ENCODE results near the gene HLA-DMB.
A peak's percentile ranks its signal among the peaks of the same experiment; 100 is the strongest.

The HLA-DMB gene

DNA sequence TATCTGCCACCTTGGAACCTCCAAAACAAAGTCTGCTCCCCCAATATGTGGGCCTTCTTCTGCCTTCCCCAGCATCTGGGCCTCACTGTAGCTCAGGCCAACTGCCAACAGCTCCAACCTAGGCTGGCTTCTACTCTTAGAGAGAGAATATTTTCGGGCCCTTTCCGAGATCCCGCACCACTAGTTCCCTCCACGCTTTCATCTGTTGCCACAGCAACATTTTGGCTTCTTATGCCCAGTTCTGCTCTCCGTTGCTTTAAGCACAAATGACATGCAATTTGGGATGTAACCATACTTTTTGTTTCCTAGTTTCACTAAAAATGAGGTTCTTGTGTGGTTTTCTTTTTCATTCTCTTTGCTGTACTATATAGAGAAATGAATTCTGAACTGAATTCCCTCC lies 53.2 kb downstream of the HLA-DMB start:
- no peak for DNase-seq (ENCODE audit: low read depth)

DNA sequence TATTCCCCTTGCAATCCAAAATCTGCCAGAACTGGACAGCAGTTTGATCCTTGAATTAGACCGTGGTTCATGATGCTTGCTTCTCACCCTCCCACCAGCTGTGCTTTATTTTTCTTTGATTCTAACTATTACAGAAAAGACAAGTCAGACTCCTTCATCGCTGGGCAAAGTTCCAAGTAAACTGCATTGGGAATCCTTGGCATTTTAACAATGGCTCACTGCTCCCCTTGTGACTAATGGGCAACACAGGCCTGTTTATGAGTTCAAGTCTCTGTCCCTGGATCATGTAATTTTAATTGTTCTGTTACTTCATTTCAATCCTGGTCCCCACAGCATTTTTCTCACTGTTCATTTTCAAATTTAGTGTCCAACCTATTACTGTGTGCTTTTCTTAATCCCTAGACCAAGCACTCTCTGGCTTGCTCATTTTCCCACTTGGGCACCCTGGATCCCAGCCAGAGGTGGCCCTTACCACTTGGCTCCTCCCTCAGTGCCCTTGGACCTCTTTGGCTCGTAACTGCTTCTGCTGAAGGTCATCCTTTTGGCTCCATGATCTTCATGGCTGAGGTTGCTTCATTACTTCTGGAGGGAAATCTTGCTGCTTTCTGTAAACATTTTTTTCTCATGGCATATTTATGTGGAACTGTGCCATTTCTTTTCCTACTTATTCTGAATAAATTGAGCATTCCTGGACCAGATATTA lies 54.0 kb downstream of the HLA-DMB start:
- TF ChIP-seq, protein P1, sequence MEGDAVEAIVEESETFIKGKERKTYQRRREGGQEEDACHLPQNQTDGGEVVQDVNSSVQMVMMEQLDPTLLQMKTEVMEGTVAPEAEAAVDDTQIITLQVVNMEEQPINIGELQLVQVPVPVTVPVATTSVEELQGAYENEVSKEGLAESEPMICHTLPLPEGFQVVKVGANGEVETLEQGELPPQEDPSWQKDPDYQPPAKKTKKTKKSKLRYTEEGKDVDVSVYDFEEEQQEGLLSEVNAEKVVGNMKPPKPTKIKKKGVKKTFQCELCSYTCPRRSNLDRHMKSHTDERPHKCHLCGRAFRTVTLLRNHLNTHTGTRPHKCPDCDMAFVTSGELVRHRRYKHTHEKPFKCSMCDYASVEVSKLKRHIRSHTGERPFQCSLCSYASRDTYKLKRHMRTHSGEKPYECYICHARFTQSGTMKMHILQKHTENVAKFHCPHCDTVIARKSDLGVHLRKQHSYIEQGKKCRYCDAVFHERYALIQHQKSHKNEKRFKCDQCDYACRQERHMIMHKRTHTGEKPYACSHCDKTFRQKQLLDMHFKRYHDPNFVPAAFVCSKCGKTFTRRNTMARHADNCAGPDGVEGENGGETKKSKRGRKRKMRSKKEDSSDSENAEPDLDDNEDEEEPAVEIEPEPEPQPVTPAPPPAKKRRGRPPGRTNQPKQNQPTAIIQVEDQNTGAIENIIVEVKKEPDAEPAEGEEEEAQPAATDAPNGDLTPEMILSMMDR (conservative IDR thresholded peaks at IDR 0.05; ENCODE audit: low read length), result no peak
- H3K4me3 ChIP-seq (ENCODE audit: low read length), result no peak overlapping the region
- DNase-seq (ENCODE audit: low read depth), result peak; percentile 78

More for the DNA sequence above, 53.2 kb downstream of the HLA-DMB start:
- TF ChIP-seq, protein P1 (conservative IDR thresholded peaks at IDR 0.05; ENCODE audit: low read length), result no peak
- no peak overlapping the region for H3K4me3 ChIP-seq (ENCODE audit: low read length)

DNA sequence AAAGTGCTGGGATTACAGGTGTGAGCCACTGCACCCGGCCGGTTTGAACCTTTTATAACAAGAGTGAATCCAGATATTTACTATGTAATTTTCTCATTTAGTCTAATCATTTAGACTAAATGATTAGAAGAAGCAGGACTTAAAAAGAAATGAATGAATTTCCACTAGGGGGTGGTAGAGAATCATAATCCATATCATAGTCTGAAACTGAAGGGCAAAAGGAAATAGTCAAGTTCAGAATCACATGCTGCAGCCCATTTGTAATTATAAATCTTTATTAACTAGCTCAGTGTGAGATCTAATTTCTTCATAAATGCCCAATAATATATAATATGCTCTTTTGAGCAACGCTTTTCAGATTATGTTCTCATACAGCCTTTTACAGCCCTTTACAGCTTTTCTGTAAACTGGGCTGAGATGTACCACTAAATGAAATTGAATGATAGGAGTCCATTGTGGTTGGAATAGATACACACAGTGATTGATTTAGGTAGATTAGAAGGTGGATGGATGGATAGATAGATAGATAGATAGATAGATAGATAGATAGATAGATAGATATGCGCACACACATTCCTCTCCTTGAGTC lies 55.0 kb downstream of the HLA-DMB start:
- TF ChIP-seq, protein P1 (conservative IDR thresholded peaks at IDR 0.05; ENCODE audit: low read length), result peak; percentile 74
- H3K4me3 ChIP-seq (ENCODE audit: low read length), result no peak overlapping the region
- peak; percentile 73 for DNase-seq (ENCODE audit: low read depth)

Measured in AG10803 (cell line).